Mucosa of descending colon (tissue), 3 donors: ENCODE measurements around the gene JADE2. TPM values are rescaled to one million over a fixed set of nuclear protein-coding genes. Genes with fewer than 3 reads are reported as not detected.
A peak's percentile ranks its signal among the peaks of the same experiment; 100 is the strongest.

Experiments used
- ATAC-seq: fragments of 200-7000 bp; cut with Tn5 transposase; one replicate; pipeline ENCODE4 v1.9.1; 2020; ENCODE audit warnings: mild to moderate bottlenecking, moderate library complexity
- DNase-seq, 3 donors: peaks; one replicate each; pipeline ENCODE4 v3.0.0-alpha.2; 2020
- H3K36me3 ChIP-seq: fragments of 200-600 bp; one replicate; pipeline ENCODE4 v1.8.0; 2021; ENCODE audit warnings: low read depth, mild to moderate bottlenecking
- H3K4me1 ChIP-seq: fragments of 200-600 bp; one replicate; pipeline ENCODE4 v1.8.0; 2021; ENCODE audit warnings: low read depth, mild to moderate bottlenecking
- H3K4me3 ChIP-seq: fragments of 200-600 bp; one replicate; pipeline ENCODE4 v1.8.0; 2021; ENCODE audit warnings: mild to moderate bottlenecking
- H3K9me3 ChIP-seq: fragments of 200-600 bp; one replicate; pipeline ENCODE4 v1.8.0; 2021; ENCODE audit warnings: mild to moderate bottlenecking
- intact Hi-C, 2 donors: fragments of 100-400 bp; cut with DNase I in 1 of 2; cut with micrococcal nuclease in 1 of 2; formaldehyde crosslinking; loops; one replicate each; pipeline versions ENCODE4 v1.11.0 to v1.11.1; 2022; cut with DNase I, micrococcal nuclease
- total RNA-seq, 3 donors: library from RNA; stranded (reverse); fragmentation: NEBNext Ultra II Directional in 2 of 3; extraction: Animal tissue kit (Norgen Biotek cat#: 25700) in 2 of 3; gene quantifications; one replicate each; pipeline versions ENCODE4 v1.2.1 to v1.2.4, GENCODE V29; 2021 to 2023
- TF ChIP-seq, protein P1 (sequence below): fragments of 200-600 bp; IDR thresholded peaks from one replicate; pipeline ENCODE4 v1.8.0; 2022; ENCODE audit warnings: antibody characterized with exemption, mild to moderate bottlenecking
- donor health status: DM: no; HTN: no; CAD: no; lungs with moderate emphysema.
- donor health status: DM: no; HTN: no; CAD: no.
- donor health status: DM: no; HTN: yes; CAD: no.

Gene JADE2
- total RNA-seq, 3 donors from 2014 or later: 31.9 to 69.9 (median 36.2) TPM

GRCh38 chr5:134565791-134566740 is 40.6 kb downstream of the JADE2 start:
- no peak overlapping the region for H3K4me3 ChIP-seq
- intact Hi-C loops: no loop called here
- no peak for ATAC-seq
- DNase-seq: no peak
- peaks cover 14% of the 10 kb centered on the region for H3K4me1 ChIP-seq
- no peaks in the 10 kb centered on the region for H3K9me3 ChIP-seq
- H3K36me3 ChIP-seq: peaks cover 11% of the 10 kb centered on the region
- TF ChIP-seq, protein P1, sequence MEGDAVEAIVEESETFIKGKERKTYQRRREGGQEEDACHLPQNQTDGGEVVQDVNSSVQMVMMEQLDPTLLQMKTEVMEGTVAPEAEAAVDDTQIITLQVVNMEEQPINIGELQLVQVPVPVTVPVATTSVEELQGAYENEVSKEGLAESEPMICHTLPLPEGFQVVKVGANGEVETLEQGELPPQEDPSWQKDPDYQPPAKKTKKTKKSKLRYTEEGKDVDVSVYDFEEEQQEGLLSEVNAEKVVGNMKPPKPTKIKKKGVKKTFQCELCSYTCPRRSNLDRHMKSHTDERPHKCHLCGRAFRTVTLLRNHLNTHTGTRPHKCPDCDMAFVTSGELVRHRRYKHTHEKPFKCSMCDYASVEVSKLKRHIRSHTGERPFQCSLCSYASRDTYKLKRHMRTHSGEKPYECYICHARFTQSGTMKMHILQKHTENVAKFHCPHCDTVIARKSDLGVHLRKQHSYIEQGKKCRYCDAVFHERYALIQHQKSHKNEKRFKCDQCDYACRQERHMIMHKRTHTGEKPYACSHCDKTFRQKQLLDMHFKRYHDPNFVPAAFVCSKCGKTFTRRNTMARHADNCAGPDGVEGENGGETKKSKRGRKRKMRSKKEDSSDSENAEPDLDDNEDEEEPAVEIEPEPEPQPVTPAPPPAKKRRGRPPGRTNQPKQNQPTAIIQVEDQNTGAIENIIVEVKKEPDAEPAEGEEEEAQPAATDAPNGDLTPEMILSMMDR: no peak

DNA sequence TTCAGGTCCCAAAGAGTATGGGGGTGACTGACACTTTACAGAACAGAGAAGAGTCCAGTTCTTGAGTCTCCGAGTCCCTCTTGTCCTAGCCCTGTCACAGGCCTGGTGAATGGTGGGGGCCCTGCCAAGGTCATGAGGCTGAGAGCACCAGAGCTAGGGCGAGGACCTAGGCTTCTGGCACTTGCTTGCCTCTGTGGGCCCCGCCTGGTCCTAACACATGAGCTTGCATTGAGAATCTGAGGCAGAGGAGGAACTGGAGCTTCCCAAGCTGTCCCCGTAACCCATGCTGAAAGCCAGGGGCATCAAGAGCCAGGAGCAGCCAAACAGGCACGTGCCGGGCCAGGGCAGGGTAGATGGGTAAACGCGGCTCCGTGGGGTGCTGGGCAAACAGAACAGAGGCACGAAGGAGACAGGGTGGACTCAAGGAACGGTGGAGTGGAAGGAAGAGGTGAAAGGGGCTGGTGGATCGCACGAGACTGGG is 41.3 kb downstream of the JADE2 start:
- peaks cover 11% of the 10 kb centered on the region for H3K36me3 ChIP-seq
- no peak overlapping the region for H3K4me3 ChIP-seq
- DNase-seq (no peak), ATAC-seq (no peak)
- no peaks in the 10 kb centered on the region for H3K9me3 ChIP-seq
- intact Hi-C loops: no loop called here
- TF ChIP-seq, protein P1: no peak
- peaks cover 14% of the 10 kb centered on the region for H3K4me1 ChIP-seq

- DNase-seq (peak in 1 of 3 donors; percentile 24), ATAC-seq (peak; percentile 67)
- peaks cover 14% of the 10 kb centered on the region for H3K4me1 ChIP-seq
- H3K4me3 ChIP-seq: no peak overlapping the region
- TF ChIP-seq, protein P1: no peak
- H3K36me3 ChIP-seq: peaks cover 6% of the 10 kb centered on the region
- intact Hi-C loops: no loop called here
- H3K9me3 ChIP-seq: no peaks in the 10 kb centered on the region
These were observed 42.3 kb downstream of the JADE2 start for GRCh38 chr5:134567641-134568336.

DNA sequence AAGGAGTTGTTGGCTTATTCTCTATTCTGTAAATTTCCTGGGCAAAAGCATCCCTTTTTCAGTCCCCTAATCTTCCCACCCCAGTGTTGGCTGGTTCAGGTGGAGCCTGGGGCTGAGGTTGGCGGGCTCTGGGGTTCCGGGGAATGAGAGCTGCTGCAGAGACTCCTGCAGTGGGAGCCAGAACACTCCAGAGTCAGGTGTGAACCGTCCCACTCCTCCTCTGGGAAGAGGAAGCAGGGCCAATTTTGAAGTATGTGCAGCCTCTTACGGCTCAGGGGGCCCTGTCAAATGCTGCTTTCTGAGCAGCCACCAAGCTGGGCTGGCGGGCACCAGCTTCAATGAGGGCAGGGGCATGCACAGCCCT is 42.8 kb downstream of the JADE2 start:
- ATAC-seq (no peak), DNase-seq (no peak)
- TF ChIP-seq, protein P1: no peak
- peaks cover 14% of the 10 kb centered on the region for H3K4me1 ChIP-seq
- no peaks in the 10 kb centered on the region for H3K9me3 ChIP-seq
- no peak overlapping the region for H3K4me3 ChIP-seq
- peaks cover 5% of the 10 kb centered on the region for H3K36me3 ChIP-seq
- intact Hi-C loops: no loop called here

- peak; percentile 79 for ATAC-seq
- intact Hi-C loops: no loop called here
- no peak overlapping the region for H3K4me3 ChIP-seq
These were observed 43.6 kb downstream of the JADE2 start for GRCh38 chr5:134568761-134569695.

More at GRCh38 chr5:134568761-134569695, 43.6 kb downstream of the JADE2 start:
- TF ChIP-seq, protein P1: no peak
- Histone ChIP-seq H3K4me1 (peaks cover 14% of the 10 kb centered on the region), H3K36me3 (peaks cover 5% of the 10 kb centered on the region), H3K9me3 (no peaks in the 10 kb centered on the region)
- peak; percentile 67 to 80 (median 77) for DNase-seq
